Sigmoid colon (tissue), 7 donors: ENCODE results near the gene GJC2. TPM values are rescaled to one million over a fixed set of nuclear protein-coding genes. Genes with fewer than 3 reads are reported as not detected.

ENCODE experiments used
- DNase-seq: peaks from one replicate; pipeline ENCODE4 v3.0.0-alpha.2; 2019
- H3K27ac ChIP-seq, 4 donors: fragments of 200-600 bp; sonication (generic); one replicate each; pipeline ENCODE4 v1.5.1; 2016 to 2019; ENCODE audit warnings: mild to moderate bottlenecking in 1 of 4
- H3K27me3 ChIP-seq, 3 donors: fragments of 200-600 bp; sonication (generic); one replicate each; pipeline ENCODE4 v1.5.1; 2019; ENCODE audit warnings: mild to moderate bottlenecking in 1 of 3
- H3K36me3 ChIP-seq, 4 donors: fragments of 200-600 bp; sonication (generic); one replicate each; pipeline ENCODE4 v1.5.1; 2016 to 2019
- H3K4me1 ChIP-seq, 4 donors: fragments of 200-600 bp; sonication (generic); one replicate each; pipeline ENCODE4 v1.5.1; 2017 to 2019
- H3K4me3 ChIP-seq, 4 donors: fragments of 200-600 bp; sonication (generic); one replicate each; pipeline ENCODE4 v1.5.1; 2017 to 2019; ENCODE audit warnings: mild to moderate bottlenecking in 2 of 4, moderate library complexity in 1 of 4
- H3K9me3 ChIP-seq, 4 donors: fragments of 200-600 bp in 3 of 4; sonication (generic) in 3 of 4; one replicate each; pipeline versions ENCODE4 v1.5.1 to v1.6.1; 2013 to 2019
- EP300 ChIP-seq, 4 donors: sonication (generic); formaldehyde crosslinking; IDR thresholded peaks; one replicate each; pipeline ENCODE4 v1.6.1; 2017; ENCODE audit warnings: antibody characterized with exemption in 4 of 4
- POLR2A ChIP-seq, 2 donors: fragments of 450-650 bp; IDR thresholded peaks; one replicate each; pipeline ENCODE4 v1.6.1; 2016; ENCODE audit warnings: antibody characterized with exemption in 2 of 2, mild to moderate bottlenecking in 2 of 2, moderate library complexity in 2 of 2
- POLR2AphosphoS5 ChIP-seq, 4 donors: sonication (generic); formaldehyde crosslinking; IDR thresholded peaks; one replicate each; pipeline ENCODE4 v1.6.1; 2017; ENCODE audit warnings: antibody characterized with exemption in 4 of 4
- WGBS, 2 donors: extraction: QIAGEN DNeasy Blood & Tissue Kit; methylation state at CpG; one replicate each; pipeline ENCODE4 v1.1.7; 2013; 5-methylcytosine and 5-hydroxymethylcytosine counted together
- intact Hi-C: fragments of 100-400 bp; cut with DNase I; formaldehyde crosslinking; loops from one replicate; pipeline ENCODE4 v1.15.1; 2023
- polyA plus RNA-seq, 3 donors: library from polyadenylated mRNA; stranded (reverse); fragments of 200-250 nt; gene quantifications; one replicate each; pipeline ENCODE4 v1.2.3, GENCODE V29; 2013
- total RNA-seq, 4 donors: library from RNA; depleted of rRNA; stranded (reverse); fragments of >200 nt; gene quantifications; one replicate each; pipeline ENCODE4 v1.1.0, GENCODE V29; 2016
- TF ChIP-seq, protein P1 (sequence below), 4 experiments: fragments of 450-650 bp in 3 of 4; fragments of 200-600 bp in 1 of 4; IDR thresholded peaks; one replicate each; pipeline ENCODE4 v1.5.1; 2016 to 2019; ENCODE audit warnings: antibody characterized with exemption in 4 of 4, mild to moderate bottlenecking in 3 of 4, moderate library complexity in 2 of 4
- donor health status: healthy with polysubstance abuse.
- donor health status: Bipolar disorder and iron deficiency.
- donor health status: healthy.

GJC2 gene
- total and polyA plus RNA-seq, 7 donors: 0.60 to 6.4 (median 4.3) TPM; not detected in 1

DNA sequence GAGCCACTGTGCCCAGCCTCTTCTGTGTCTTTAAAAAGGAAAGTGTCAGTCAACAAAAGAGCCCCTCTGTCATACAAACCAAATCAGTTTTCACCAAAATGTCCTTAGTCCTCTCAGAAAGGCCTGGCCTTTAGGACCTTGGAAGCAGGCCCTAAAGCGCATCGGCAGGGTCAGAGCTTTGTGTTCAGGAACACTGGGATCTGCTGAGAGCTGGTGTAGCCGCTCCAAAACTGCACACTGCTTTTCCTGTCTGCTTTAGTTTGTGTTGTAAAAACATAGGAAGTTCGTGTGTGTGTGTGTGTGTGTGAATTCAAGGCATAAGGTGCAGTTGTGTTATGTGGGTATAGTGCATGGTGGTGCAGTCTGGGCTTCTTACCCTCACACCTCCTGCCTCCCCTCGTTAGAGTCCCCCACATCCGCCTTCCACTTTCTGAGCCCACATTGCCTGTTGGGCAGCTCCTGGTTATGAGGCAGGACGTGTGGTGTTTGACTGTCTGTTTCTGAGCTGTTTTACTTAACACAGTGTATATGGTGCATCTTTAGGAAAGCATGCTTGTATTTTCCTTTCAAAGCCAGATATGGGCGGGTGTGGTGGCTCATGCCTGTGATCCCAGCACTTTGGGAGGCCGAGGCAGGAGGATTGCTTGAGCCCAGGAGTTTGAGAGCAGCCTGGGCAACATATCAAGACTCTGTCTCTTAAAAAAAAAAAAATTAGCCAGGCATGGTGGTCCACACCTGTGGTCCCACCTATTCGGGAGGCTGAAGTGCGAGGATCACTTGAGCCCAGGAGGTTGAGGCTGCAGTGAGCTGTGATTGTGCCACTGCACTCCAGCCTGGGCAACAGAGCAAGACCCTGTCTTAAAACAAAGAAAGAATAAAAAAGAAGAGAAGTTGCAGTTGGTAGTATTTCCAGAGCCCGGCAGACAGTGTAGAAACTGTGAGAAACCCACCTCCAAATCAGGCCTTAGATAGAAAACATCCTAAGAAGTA is 28.3 kb downstream of the GJC2 start:
- H3K4me1 ChIP-seq: peaks cover 0 to 38% (median 16%) of the 10 kb centered on the region in 4 donors
- no peaks in the 10 kb centered on the region for H3K27me3 ChIP-seq
- H3K27ac ChIP-seq: peak overlapping the region; percentile 10 to 57 (median 40)
- H3K9me3 ChIP-seq: no peaks in the 10 kb centered on the region
- intact Hi-C loops: loop anchor here (5.0 kb wide), 1 partner anchor 41 kb away; no protein-coding TSS in a partner anchor
- 86 to 91% methylated on average over 12 of the region's 12 CpGs for WGBS, 2 donors
- TF ChIP-seq, protein P1, sequence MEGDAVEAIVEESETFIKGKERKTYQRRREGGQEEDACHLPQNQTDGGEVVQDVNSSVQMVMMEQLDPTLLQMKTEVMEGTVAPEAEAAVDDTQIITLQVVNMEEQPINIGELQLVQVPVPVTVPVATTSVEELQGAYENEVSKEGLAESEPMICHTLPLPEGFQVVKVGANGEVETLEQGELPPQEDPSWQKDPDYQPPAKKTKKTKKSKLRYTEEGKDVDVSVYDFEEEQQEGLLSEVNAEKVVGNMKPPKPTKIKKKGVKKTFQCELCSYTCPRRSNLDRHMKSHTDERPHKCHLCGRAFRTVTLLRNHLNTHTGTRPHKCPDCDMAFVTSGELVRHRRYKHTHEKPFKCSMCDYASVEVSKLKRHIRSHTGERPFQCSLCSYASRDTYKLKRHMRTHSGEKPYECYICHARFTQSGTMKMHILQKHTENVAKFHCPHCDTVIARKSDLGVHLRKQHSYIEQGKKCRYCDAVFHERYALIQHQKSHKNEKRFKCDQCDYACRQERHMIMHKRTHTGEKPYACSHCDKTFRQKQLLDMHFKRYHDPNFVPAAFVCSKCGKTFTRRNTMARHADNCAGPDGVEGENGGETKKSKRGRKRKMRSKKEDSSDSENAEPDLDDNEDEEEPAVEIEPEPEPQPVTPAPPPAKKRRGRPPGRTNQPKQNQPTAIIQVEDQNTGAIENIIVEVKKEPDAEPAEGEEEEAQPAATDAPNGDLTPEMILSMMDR (IDR thresholded peaks at IDR 0.05): no peak
- TF ChIP-seq EP300 (IDR thresholded peaks at IDR 0.05): no peak
- TF ChIP-seq POLR2AphosphoS5 (IDR thresholded peaks at IDR 0.05): no peak
- TF ChIP-seq POLR2A (IDR thresholded peaks at IDR 0.05): no peak
- peak; percentile 32 for DNase-seq
- peaks cover 0 to 9% (median 7%) of the 10 kb centered on the region in 4 donors for H3K36me3 ChIP-seq
- H3K4me3 ChIP-seq: no peak overlapping the region

DNA sequence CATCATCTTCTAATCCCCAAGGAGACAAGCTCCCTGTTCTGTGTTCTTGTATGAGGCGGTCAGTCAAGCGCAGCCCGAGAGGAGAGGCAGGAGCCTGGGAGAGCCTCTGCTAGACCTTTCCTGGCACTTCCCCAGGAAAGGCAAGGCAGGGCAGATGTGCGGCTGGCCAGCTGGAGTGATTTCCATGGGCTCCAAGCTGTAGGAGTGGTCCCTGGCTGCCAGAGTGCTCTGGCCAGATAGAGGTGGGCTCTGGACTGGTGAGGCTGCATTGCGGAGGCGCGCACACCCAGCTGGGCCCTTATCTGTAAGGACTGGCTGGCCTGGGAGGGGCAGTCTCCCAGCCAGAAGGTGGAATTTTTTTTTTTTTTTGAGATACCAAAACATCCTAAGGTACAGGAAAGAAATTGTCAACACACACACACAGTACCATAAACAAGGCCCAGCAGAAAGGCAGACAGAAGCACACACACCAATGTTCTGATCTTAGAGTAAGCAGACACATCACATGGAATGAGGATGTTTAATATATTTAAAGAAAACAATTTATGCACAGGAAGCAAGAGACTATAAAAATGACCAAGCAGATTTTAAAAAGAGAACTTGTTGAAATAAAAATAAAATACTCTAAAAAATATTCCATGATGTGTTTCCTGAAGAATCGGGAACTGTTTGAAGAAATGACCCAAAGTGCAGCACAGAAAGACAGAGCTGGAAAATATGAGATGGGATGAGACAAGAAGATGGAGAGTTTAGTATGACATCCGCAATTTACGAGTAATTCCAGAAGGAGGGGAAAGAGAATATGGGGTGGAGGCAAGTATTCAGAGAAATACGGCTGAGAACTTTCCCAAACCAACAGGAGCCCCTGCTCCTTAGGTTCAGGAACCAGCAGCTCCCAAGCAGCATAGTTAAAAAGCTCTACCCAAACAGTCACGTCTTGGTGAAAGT is 29.3 kb downstream of the GJC2 start:
- DNase-seq: peak; percentile 74
- Histone ChIP-seq H3K27me3 (no peaks in the 10 kb centered on the region), H3K4me1 (peaks cover 0 to 33% (median 13%) of the 10 kb centered on the region in 4 donors), H3K36me3 (peaks cover 0 to 9% (median 7%) of the 10 kb centered on the region in 4 donors), H3K27ac (peak overlapping the region in 3 of 4 donors; percentile 10 to 57 (median 41)), H3K9me3 (no peaks in the 10 kb centered on the region), H3K4me3 (no peak overlapping the region)
- WGBS, 2 donors: 77 to 88% methylated on average over 12 of the region's 12 CpGs
- TF ChIP-seq POLR2A (IDR thresholded peaks at IDR 0.05): no peak
- no peak for TF ChIP-seq POLR2AphosphoS5 (IDR thresholded peaks at IDR 0.05)
- TF ChIP-seq, protein P1 (IDR thresholded peaks at IDR 0.05): no peak
- no peak for TF ChIP-seq EP300 (IDR thresholded peaks at IDR 0.05)
- intact Hi-C loops: loop anchor here (5.0 kb wide), 1 partner anchor 42 kb away; no protein-coding TSS in a partner anchor

DNA sequence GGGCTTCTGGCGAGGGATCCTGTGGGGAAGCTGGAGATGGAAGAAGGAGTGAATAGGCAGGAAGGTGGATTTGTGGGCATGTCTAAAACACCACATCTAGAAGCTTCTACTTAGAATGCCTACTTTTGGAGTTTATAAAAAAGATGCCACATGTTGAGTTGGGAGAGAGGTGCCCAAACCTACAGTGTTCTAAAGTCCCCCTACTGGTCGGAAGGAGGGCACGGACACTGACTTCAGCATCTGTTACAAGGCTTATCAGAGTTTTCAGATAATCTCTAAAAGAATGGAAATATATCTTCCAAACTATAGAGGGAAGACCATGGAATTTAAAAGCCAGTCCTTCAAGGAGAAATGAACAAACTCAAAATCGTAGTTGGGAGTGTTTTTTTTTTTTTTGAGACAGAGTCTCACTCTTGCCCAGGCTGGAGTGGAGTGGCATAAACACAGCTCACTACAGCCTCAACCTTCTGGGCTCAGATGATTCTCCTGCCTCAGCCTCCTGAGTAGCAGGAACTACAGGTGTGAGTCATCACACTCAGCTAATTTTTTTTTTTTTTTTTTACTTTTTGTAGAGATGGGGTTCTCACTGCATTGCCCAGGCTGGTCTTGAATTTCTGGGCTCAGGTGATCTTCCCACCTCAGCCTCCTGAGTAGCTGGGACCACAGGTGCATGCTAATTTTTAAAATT is 30.7 kb downstream of the GJC2 start:
- DNase-seq: peak; percentile 27
- peaks cover 0 to 2% (median 1%) of the 10 kb centered on the region in 4 donors for H3K36me3 ChIP-seq
- no peak overlapping the region for H3K27ac ChIP-seq
- H3K4me1 ChIP-seq: peaks cover 0 to 23% (median 11%) of the 10 kb centered on the region in 4 donors
- H3K9me3 ChIP-seq: no peaks in the 10 kb centered on the region
- no peak overlapping the region for H3K4me3 ChIP-seq
- 87 to 90% methylated on average over 4 of the region's 4 CpGs for WGBS, 2 donors
- H3K27me3 ChIP-seq: no peaks in the 10 kb centered on the region
- no peak for TF ChIP-seq POLR2A (IDR thresholded peaks at IDR 0.05)
- no peak for TF ChIP-seq POLR2AphosphoS5 (IDR thresholded peaks at IDR 0.05)
- TF ChIP-seq EP300 (IDR thresholded peaks at IDR 0.05): no peak
- intact Hi-C loops: no loop called here

DNA sequence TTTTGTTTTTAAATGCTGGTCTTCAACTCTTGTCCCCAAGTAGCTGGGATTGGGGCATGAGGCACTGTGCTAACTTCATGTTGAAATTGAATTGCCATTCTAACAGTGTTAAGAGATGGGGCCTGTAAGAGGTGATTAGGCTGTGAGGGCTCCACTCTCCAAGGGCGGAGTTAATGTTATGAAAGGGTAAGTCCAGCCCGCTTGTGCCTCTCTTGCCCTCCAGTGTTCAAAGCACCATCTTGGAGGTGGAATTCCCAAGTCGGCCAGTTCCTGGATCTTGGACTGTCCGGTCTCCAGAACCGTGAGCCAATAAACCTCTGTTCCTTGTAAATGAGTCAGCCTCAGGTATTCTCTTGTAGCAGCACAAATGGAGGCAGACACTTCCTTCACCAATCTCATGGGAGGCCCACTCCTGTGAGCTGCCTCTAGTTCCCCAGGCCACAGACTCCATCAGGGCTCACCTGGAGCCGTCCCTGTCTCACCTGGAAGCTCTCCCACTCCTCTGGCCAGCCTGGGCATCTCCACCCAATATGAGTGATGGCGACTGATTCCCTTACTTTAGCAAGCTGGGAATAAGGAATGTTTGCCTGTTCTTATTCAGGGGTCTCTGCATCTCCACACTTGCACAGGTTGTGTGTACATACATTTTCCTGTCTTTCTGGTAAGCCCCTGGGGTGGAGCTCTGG is 31.4 kb downstream of the GJC2 start:
- no peak for TF ChIP-seq POLR2AphosphoS5 (IDR thresholded peaks at IDR 0.05)
- no peak for TF ChIP-seq EP300 (IDR thresholded peaks at IDR 0.05)
- TF ChIP-seq POLR2A (IDR thresholded peaks at IDR 0.05): no peak
- TF ChIP-seq, protein P1 (IDR thresholded peaks at IDR 0.05): no peak
- Histone ChIP-seq H3K36me3 (no peaks in the 10 kb centered on the region), H3K4me3 (no peak overlapping the region), H3K27me3 (no peaks in the 10 kb centered on the region), H3K9me3 (no peaks in the 10 kb centered on the region), H3K27ac (no peak overlapping the region), H3K4me1 (peaks cover 0 to 16% (median 9%) of the 10 kb centered on the region in 4 donors)
- intact Hi-C loops: no loop called here
- DNase-seq: peak; percentile 24
- 94 to 95% methylated on average over 7 of the region's 7 CpGs for WGBS, 2 donors
